HUES6 (cell line): Measurements from ENCODE around the gene CRYBG2.
"Not testable (repeated sequence)": the region's sequence is repeated elsewhere in the genome, so short reads cannot be mapped to it uniquely, and the experiment has no call there.

Experiments
- H3K27ac ChIP-seq: 2 replicates; pipeline ENCODE4 v1.7.0; 2013; ENCODE audit warnings: low read depth, mild to moderate bottlenecking, low read length, inconsistent platforms
- H3K27me3 ChIP-seq: 2 replicates; pipeline ENCODE4 v1.6.1; 2013; ENCODE audit warnings: low read length; ENCODE audit not compliant: control insufficient read depth, insufficient read depth
- H3K36me3 ChIP-seq: 2 replicates; pipeline ENCODE4 v1.6.1; 2013; ENCODE audit warnings: low read length; ENCODE audit not compliant: control insufficient read depth, insufficient read depth
- H3K4me1 ChIP-seq: 2 replicates; pipeline ENCODE4 v1.6.1; 2013; ENCODE audit warnings: low read length; ENCODE audit not compliant: control insufficient read depth, insufficient read depth
- H3K4me3 ChIP-seq: 2 replicates; pipeline ENCODE4 v1.5.1; 2013; ENCODE audit warnings: low read depth, low read length
- H3K9ac ChIP-seq: one replicate; pipeline ENCODE4 v1.6.1; 2013; ENCODE audit warnings: mild to moderate bottlenecking, low read length
- H3K9me3 ChIP-seq: 2 replicates; pipeline ENCODE4 v1.6.1; 2013; ENCODE audit warnings: low read depth, low read length; ENCODE audit not compliant: control insufficient read depth, insufficient read depth

CRYBG2 gene

DNA sequence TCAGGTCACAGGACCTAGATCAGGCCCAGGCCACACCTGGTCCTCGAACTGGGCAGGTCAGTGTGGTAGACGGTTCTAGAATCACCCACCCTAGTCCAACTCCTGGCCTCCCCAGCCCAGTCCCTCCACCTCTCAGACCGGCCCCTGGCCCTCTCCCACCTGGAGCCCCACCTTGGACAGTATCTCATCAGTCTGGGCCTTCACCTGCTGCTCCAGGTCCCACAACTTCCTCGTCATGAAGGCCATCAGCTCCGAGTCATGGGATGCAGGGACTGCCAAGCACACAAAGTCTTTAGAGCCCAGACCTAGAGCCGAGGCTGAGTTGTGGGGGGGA is 56.2 kb downstream of the CRYBG2 start:
- Histone ChIP-seq H3K36me3 (peaks cover 6% of the 10 kb centered on the region; the same call in 1 of the 2 replicates), H3K27me3 (no peaks in the 10 kb centered on the region), H3K9me3 (no peaks in the 10 kb centered on the region), H3K4me3 (no peak overlapping the region), H3K4me1 (no peaks in the 10 kb centered on the region), H3K9ac (no peak overlapping the region), H3K27ac (no peak overlapping the region)

DNA sequence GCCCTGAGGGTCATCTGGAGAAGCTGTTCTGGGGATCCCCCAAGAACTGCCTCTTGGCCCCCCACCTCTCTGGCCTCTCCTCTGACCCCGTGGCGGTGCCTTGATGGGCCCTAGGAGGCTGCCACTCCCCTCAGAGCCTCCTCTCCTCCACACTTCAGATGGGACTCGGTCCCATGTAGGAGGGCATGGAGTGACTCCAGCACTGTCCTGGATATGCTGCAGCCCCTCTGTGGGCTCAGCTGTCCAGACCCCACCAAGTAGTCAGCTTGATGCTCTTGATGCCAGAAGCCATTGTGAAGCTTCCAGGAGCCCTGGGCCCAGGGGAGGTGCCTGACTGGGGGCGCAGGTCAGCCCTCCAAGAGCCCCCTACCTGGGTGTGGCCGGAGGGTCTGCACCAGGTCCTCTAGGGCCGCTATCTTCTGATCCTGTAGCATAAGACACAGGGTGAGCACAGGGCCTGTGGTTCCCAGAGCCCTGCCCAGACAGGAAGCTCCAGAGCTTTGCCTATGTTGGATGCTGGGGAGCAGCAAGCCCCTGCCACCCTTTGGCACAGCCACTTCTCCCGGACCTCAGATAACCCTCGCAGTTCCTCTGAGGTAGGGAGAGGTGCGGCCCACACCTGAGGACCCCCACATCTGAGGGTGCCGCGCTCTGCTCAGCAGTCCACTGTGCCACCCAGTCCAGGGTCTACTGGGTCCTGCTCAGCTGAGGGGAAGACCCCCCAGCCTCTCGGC is 56.7 kb downstream of the CRYBG2 start:
- H3K4me1 ChIP-seq: no peaks in the 10 kb centered on the region
- peaks cover 6% of the 10 kb centered on the region; the same call in 1 of the 2 replicates for H3K36me3 ChIP-seq
- H3K27ac ChIP-seq: no peak overlapping the region
- H3K27me3 ChIP-seq: no peaks in the 10 kb centered on the region
- no peaks in the 10 kb centered on the region for H3K9me3 ChIP-seq
- H3K9ac ChIP-seq: no peak overlapping the region
- no peak overlapping the region for H3K4me3 ChIP-seq

DNA sequence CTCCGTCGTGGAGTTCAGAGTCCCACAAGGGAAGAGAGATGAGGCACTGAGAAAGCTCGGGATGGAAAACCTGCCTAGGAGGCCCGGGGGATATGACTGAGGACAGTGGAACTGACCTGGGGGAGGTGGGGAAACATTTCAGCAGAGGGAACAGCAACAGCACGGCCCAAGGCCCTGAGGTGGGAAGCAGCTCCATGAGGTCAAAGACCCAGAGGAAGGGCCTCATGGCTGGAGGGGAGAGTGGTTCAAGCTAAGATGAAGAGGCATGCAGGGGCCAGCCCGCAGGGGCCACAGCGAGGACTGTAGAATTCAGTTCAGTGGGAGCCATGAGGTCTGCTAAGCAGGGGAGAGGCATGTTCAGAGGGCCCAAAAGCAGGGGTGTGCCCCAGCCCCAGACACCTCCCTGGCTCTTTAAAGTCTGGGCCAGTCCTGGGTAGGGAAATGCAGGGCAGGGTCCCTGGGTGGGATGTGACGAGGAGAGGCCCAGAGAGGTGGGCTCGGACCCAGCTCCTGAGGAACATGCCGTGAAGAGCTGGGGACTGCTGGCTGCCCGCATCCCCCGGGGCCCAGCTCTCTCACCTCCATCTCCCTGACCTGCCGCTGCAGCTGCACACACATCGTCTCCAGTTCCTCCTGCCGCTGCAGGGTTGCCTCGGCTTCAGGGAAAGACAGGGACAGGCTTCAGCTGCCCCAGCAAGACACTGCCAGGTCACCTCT is 57.4 kb downstream of the CRYBG2 start:
- Histone ChIP-seq H3K4me1 (peaks cover 1% of the 10 kb centered on the region; the same call in 1 of the 2 replicates), H3K9ac (no peak overlapping the region)

DNA sequence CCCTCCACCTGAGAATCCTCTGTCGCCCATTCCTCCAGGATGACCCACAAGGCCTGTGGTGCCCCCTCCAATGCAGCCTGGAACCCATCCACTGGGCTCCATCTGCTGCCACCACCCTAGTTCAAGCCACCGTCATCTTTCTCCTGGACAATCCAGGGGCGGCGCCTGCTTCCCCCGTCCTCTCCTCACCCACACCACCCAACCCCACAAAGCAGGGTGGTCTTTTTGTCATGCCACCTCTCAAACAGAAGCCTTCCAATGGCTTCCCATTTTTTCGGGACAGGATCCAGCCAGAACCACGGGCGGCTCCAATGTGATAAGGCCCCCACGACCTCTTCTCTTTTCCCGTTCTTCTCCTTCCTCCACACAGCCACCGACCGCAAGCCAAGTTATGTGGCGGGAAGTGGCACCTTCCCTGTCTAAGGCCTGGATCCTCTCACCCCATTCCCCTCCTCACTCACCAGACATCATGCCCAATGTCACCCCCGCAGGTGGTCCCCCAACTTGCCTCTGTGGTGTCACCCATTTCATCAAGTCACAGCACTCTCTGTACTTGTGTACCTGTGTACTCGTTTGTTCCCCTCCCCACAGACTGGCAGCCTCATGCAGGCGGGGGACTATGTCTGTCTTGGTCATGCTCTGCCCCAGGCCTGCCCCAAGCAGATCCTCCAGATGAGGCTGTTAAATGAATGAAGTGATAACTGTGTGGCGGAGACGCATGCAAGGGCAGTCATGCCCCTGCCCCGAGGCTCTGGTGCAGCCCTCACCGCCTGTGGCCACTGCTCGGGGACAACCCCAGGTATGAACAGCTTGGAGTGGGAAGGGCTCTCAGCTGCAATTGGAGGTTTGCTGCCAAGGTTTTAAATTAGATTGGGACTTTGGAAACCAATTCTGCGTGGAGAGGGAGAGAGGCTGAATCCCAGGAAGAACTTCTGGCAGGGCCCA is 58.5 kb downstream of the CRYBG2 start:
- Histone ChIP-seq H3K4me1 (peaks cover 12% of the 10 kb centered on the region), H3K4me3 (no peak overlapping the region), H3K9me3 (no peaks in the 10 kb centered on the region), H3K9ac (no peak overlapping the region), H3K36me3 (peaks cover 6% of the 10 kb centered on the region; the same call in 1 of the 2 replicates), H3K27ac (no peak overlapping the region), H3K27me3 (no peaks in the 10 kb centered on the region)

More for the DNA sequence above, 57.4 kb downstream of the CRYBG2 start:
- H3K27ac ChIP-seq: no peak overlapping the region
- no peak overlapping the region for H3K4me3 ChIP-seq
- H3K36me3 ChIP-seq: peaks cover 6% of the 10 kb centered on the region; the same call in 1 of the 2 replicates
- H3K27me3 ChIP-seq: no peaks in the 10 kb centered on the region
- no peaks in the 10 kb centered on the region for H3K9me3 ChIP-seq

DNA sequence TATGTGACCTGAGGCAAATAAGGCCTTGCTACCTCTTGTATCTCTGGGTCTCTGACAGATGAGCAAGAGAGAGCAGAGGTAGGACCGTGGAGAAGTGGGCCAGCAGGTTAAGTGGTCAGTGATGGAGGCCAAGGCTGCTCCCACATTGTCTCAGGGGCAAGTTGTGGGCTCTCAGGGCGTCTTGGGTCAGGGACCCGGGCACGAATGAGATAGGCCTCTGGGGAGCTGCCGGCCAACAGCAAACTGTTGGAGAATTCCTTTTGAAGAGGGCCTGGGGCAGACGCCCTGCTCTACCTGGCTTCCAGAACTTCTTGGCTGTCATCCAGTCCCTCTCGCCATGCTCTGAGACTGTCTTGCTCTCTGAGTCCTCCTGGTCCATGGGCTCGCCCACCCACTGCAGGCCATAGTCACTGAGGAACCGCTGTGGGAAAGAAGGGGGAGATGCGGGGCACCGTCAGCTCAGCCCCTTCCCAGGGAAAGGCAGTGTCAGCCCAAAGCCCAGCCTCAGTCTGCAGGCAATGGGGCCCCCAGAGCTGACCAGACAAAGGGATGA is 59.9 kb downstream of the CRYBG2 start:
- H3K27ac ChIP-seq: no peak overlapping the region
- peaks cover 6% of the 10 kb centered on the region; the same call in 1 of the 2 replicates for H3K36me3 ChIP-seq
- no peaks in the 10 kb centered on the region for H3K27me3 ChIP-seq
- no peak overlapping the region for H3K9ac ChIP-seq
- no peak overlapping the region for H3K4me3 ChIP-seq
- no peaks in the 10 kb centered on the region for H3K9me3 ChIP-seq
- peaks cover 26% of the 10 kb centered on the region for H3K4me1 ChIP-seq

DNA sequence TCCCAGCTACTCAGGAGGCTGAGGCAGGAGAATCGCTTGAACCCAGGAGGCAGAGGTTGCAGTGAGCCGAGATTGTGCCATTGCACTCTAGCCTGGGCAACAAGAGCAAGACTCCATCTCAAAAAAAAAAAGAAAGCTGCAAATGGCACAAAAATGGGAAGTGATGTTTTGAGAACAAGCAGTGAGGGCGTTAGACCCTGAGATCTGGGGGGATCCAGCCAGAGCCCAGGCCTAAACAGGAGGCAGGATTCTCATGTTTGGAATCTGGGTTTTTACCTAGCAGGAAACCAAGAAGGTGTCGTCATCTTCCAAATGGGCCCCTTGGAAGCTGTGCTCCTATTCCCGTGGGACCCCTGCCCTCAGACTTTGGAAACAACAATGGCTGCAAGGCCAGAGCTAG is 61.2 kb downstream of the CRYBG2 start:
- not testable (repeated sequence) for H3K36me3 ChIP-seq, H3K27me3 ChIP-seq, H3K4me3 ChIP-seq, H3K27ac ChIP-seq, H3K9ac ChIP-seq, H3K9me3 ChIP-seq
- H3K4me1 ChIP-seq: peaks cover 27% of the 10 kb centered on the region

DNA sequence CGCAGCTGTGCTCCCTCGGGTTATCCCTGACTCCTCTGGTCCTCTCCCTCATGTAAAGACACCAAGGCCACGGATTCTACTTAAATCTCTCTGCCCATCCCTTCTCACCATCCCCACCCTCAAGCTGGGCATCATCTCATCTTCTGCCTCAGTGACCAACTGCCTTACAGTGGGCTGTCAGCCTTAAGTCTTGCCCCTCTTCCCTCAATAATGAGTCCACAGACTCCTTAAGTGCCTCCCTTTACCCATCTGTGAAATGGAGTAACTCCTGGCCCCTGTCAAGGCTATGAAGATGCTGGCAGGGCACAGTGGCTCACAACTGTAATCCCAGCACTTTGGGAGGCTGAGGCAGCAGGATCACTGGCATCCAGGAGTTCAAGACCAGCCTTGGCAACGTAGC is 62.0 kb downstream of the CRYBG2 start:
- Histone ChIP-seq H3K27ac (no peak overlapping the region), H3K36me3 (peaks cover 6% of the 10 kb centered on the region; the same call in 1 of the 2 replicates), H3K4me1 (peaks cover 27% of the 10 kb centered on the region)

DNA sequence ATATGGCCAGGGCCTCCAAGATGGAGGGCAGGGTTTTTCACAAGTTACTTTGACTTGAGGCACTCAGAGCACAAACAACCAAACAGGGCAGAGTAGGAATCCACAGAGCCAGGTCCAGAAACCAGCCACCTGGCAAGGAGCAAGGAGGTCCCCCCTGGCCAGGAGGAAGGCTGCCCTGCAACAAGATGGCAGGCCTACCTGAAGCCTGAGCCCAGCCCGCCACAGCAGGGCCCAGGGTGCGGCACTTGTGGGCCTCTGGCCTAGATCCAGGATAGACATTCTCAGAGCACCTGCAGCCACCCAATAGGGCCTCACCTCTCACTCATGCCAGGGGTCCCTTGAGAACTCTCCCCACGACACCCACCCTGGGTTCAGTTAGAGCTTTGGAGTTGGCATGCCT is 62.5 kb downstream of the CRYBG2 start:
- Histone ChIP-seq H3K27me3 (no peaks in the 10 kb centered on the region), H3K27ac (no peak overlapping the region), H3K4me1 (peaks cover 27% of the 10 kb centered on the region), H3K9me3 (no peaks in the 10 kb centered on the region), H3K36me3 (peaks cover 2% of the 10 kb centered on the region; the same call in 1 of the 2 replicates), H3K9ac (no peak overlapping the region), H3K4me3 (no peak overlapping the region)

More for the DNA sequence above, 62.0 kb downstream of the CRYBG2 start:
- no peaks in the 10 kb centered on the region for H3K27me3 ChIP-seq
- H3K4me3 ChIP-seq: no peak overlapping the region
- H3K9ac ChIP-seq: no peak overlapping the region
- no peaks in the 10 kb centered on the region for H3K9me3 ChIP-seq

DNA sequence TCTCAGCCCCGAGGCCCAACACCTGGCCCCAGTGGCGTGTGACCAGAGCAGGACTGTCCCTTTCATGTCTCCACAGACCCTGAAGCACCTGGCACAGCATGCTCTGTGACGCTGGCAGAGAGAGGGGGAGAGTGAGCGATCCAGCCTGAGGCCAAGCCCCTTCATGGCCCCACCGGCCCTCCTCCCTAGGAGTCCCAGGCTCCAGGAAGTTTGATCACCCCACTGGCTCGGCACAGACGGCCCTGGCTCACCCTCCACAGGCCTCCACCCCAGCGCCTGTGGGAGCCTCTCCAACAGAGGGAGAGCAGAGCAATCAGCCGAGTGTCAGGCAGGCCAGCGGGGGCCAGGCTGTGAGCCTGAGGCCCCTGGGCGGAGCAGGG is 63.1 kb downstream of the CRYBG2 start:
- no peak overlapping the region for H3K9ac ChIP-seq
- no peak overlapping the region for H3K27ac ChIP-seq

DNA sequence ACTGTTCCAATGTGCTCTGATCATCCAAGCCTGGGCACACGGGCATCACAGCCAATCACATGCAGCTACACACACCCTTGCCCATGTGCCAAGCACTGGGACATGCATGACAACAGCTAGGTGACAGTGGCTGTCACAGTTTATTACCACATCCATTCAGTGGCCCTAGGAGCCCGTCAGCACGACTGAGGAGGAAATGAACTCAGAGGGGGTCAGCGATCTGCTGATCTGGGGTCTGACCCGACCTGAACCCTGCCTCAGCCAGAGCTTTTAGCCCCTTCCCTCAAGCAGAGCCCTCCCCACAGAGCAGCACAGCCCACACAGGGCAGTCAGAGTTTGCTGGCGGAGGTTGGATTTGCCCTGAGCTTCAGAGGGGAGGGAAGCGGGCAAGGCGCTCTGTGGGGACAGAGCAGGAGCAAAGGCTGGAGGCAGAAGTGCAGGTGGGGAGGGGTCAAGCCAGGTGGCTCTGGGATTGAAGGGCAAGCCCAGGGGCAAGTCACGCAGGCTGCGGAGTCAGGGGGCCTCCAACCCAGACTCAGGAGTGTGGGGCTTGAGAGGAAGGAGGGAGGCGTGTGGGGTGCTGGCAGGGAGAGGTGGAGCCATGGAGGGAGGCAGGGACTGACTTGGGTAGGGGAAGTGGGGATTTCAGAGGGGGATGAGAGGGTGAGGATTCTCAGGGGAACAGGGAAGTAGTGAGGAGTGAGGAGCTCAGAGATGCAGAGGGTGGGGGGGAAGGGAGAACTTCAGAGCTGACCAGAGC is 63.6 kb downstream of the CRYBG2 start:
- no peaks in the 10 kb centered on the region for H3K27me3 ChIP-seq
- H3K27ac ChIP-seq: no peak overlapping the region
- no peak overlapping the region for H3K9ac ChIP-seq
- H3K4me3 ChIP-seq: no peak overlapping the region
- H3K4me1 ChIP-seq: peaks cover 32% of the 10 kb centered on the region
- H3K9me3 ChIP-seq: no peaks in the 10 kb centered on the region
- H3K36me3 ChIP-seq: peaks cover 2% of the 10 kb centered on the region; the same call in 1 of the 2 replicates

More for the DNA sequence above, 63.1 kb downstream of the CRYBG2 start:
- peaks cover 2% of the 10 kb centered on the region; the same call in 1 of the 2 replicates for H3K36me3 ChIP-seq
- H3K4me1 ChIP-seq: peaks cover 27% of the 10 kb centered on the region
- no peaks in the 10 kb centered on the region for H3K27me3 ChIP-seq
- H3K9me3 ChIP-seq: no peaks in the 10 kb centered on the region
- no peak overlapping the region for H3K4me3 ChIP-seq
